SK-N-SH (cell line): ENCODE results near the gene TMA7. TPM values are rescaled to one million over a fixed set of nuclear protein-coding genes. Genes with fewer than 3 reads are reported as not detected.

Experiments
- CTCF ChIA-PET: fragments of 300-600, 350-600 bp; formaldehyde crosslinking; extraction: SDS; loops from one replicate; lab custom pipeline; 2021; lab: Yijun Ruan, JAX
- POLR2A ChIA-PET: fragments of 350-600 bp; sonication (Branson Sonifier 250); formaldehyde crosslinking; extraction: SDS; loops from one replicate; lab custom pipeline; 2020; ENCODE audit warnings: antibody characterized with exemption, inconsistent platforms; lab: Yijun Ruan, JAX
- DNase-seq: peaks from one replicate; pipeline ENCODE4 v3.0.0; 2012
- H2AFZ ChIP-seq: fragments of 200-600 bp; sonication (generic); 2 replicates; pipeline ENCODE4 v1.8.1; 2016; ENCODE audit warnings: antibody characterized with exemption, mild to moderate bottlenecking, low read depth
- H3F3A ChIP-seq: fragments of 200-600 bp; sonication (generic); replicated peaks from 2 replicates; pipeline ENCODE3; 2016; ENCODE audit warnings: antibody characterized with exemption, mild to moderate bottlenecking; ENCODE audit not compliant: insufficient read depth
- H3K27ac ChIP-seq, 2 experiments: fragments of 200-500 bp in 1 of 2; fragments of 200-600 bp in 1 of 2; sonication (Bioruptor generic) in 1 of 2; sonication (generic), shearing (Covaris generic) in 1 of 2; 2 replicates each; pipeline versions ENCODE4 v1.5.1 to v1.6.1; 2014 to 2016; ENCODE audit warnings: low read depth in 2 of 2, inconsistent platforms in 1 of 2, low read length in 1 of 2, mild to moderate bottlenecking in 1 of 2, mixed read lengths in 1 of 2
- H3K27me3 ChIP-seq: fragments of 200-600 bp; sonication (generic), shearing (Covaris generic); 2 replicates; pipeline ENCODE4 v1.6.1; 2016; ENCODE audit warnings: mixed run types; ENCODE audit not compliant: insufficient read depth
- H3K36me3 ChIP-seq, 2 experiments: fragments of 200-500 bp in 1 of 2; fragments of 200-600 bp in 1 of 2; sonication (Bioruptor generic) in 1 of 2; sonication (generic) in 1 of 2; replicated peaks in 1 of 2; 2 replicates each; pipeline versions ENCODE3 to v1.5.1; 2014 to 2016; ENCODE audit warnings: low read length in 1 of 2, mild to moderate bottlenecking in 1 of 2; ENCODE audit not compliant: insufficient read depth in 2 of 2, control insufficient read depth in 1 of 2
- H3K4me1 ChIP-seq, 2 experiments: fragments of 200-500 bp in 1 of 2; fragments of 200-600 bp in 1 of 2; sonication (Bioruptor generic) in 1 of 2; sonication (generic), shearing (Covaris generic) in 1 of 2; 2 replicates each; pipeline versions ENCODE4 v1.5.1 to v1.6.1; 2014 to 2016; ENCODE audit warnings: low read depth in 1 of 2, low read length in 1 of 2, mixed run types in 1 of 2; ENCODE audit not compliant: insufficient read depth in 2 of 2, control insufficient read depth in 1 of 2
- H3K4me2 ChIP-seq: fragments of 200-600 bp; sonication (generic), shearing (Covaris generic); 2 replicates; pipeline ENCODE4 v1.6.1; 2017; ENCODE audit warnings: mixed run types
- H3K4me3 ChIP-seq, 2 experiments: fragments of 200-500 bp in 1 of 2; fragments of 200-600 bp in 1 of 2; sonication (Bioruptor generic) in 1 of 2; sonication (generic), shearing (Covaris generic) in 1 of 2; 2 replicates each; pipeline versions ENCODE4 v1.5.1 to v1.8.1; 2014 to 2016; ENCODE audit warnings: low read depth in 2 of 2, inconsistent platforms in 1 of 2, low read length in 1 of 2, mild to moderate bottlenecking in 1 of 2, mixed read lengths in 1 of 2, moderate library complexity in 1 of 2
- H3K79me2 ChIP-seq: fragments of 200-600 bp; sonication (generic); 2 replicates; pipeline ENCODE4 v1.8.1; 2017; ENCODE audit warnings: mild to moderate bottlenecking; ENCODE audit not compliant: insufficient read depth
- H3K9ac ChIP-seq: fragments of 200-600 bp; sonication (generic); 2 replicates; pipeline ENCODE4 v1.6.1; 2017; ENCODE audit warnings: mixed run types
- H3K9me2 ChIP-seq: fragments of 200-600 bp; sonication (generic); 2 replicates; pipeline ENCODE4 v1.6.1; 2017; ENCODE audit warnings: mixed run types
- H3K9me3 ChIP-seq: fragments of 200-600 bp; sonication (generic); 2 replicates; pipeline ENCODE4 v1.6.1; 2017; ENCODE audit warnings: mixed run types, mild to moderate bottlenecking, moderate library complexity
- H4K20me1 ChIP-seq: fragments of 200-600 bp; sonication (generic); 2 replicates; pipeline ENCODE4 v1.6.1; 2017; ENCODE audit warnings: mild to moderate bottlenecking, mixed run types; ENCODE audit not compliant: insufficient read depth
- CHD2 ChIP-seq: fragments of 150-350 bp; IDR thresholded peaks from 2 replicates; pipeline ENCODE4 v1.6.1; 2018; ENCODE audit warnings: low read length; ENCODE audit not compliant: partially characterized antibody
- EP300 ChIP-seq, 2 experiments: IDR thresholded peaks; 2 replicates each; pipeline versions ENCODE4 v1.4.0 to v1.6.1; 2012; ENCODE audit warnings: borderline replicate concordance in 1 of 2, low read depth in 1 of 2, low read length in 1 of 2
- EZH2phosphoT487 ChIP-seq: fragments of 200-600 bp; sonication (generic); IDR thresholded peaks from 2 replicates; pipeline ENCODE4 v1.6.1; 2017; ENCODE audit warnings: low read depth, mixed run types, mild to moderate bottlenecking, antibody characterized with exemption, moderate library complexity, borderline replicate concordance
- FOSL2 ChIP-seq: IDR thresholded peaks from 2 replicates; pipeline ENCODE4 v1.4.0; 2012; ENCODE audit warnings: low read depth, mild to moderate bottlenecking, moderate library complexity, borderline replicate concordance
- GABPA ChIP-seq: IDR thresholded peaks from 2 replicates; pipeline ENCODE4 v1.4.0; 2012; ENCODE audit warnings: low read depth, mild to moderate bottlenecking
- GATA2 ChIP-seq: sonication (generic); formaldehyde crosslinking; IDR thresholded peaks from 2 replicates; pipeline ENCODE4 v1.5.0; 2020; ENCODE audit warnings: mild to moderate bottlenecking, missing genetic modification reagents
- MAX ChIP-seq: IDR thresholded peaks from 2 replicates; pipeline ENCODE4 v1.4.0; 2012; ENCODE audit warnings: low read depth
- NFIC ChIP-seq: IDR thresholded peaks from 2 replicates; pipeline ENCODE4 v1.4.0; 2012; ENCODE audit warnings: borderline replicate concordance
- PBX3 ChIP-seq: IDR thresholded peaks from 2 replicates; pipeline ENCODE4; 2012
- RAD21 ChIP-seq: IDR thresholded peaks from 2 replicates; pipeline ENCODE4 v1.6.1; 2012; ENCODE audit warnings: mild to moderate bottlenecking, low read length
- RCOR1 ChIP-seq: fragments of 150-350 bp; IDR thresholded peaks from 2 replicates; pipeline ENCODE4 v1.6.1; 2017; ENCODE audit warnings: antibody characterized with exemption, low read length
- WGBS: methylation state at CpG from one replicate; pipeline ENCODE4 v1.1.6; 2017; ENCODE audit warnings: low lambda C conversion rate; 5-methylcytosine and 5-hydroxymethylcytosine counted together
- polyA plus RNA-seq, 3 experiments: library from polyadenylated mRNA; depleted of rRNA; stranded (reverse); fragments of >200 nt; gene quantifications; 2 replicates each; pipeline ENCODE4 v1.2.3, GENCODE V29; 2012
- TF ChIP-seq, protein P1 (sequence below): IDR thresholded peaks from 2 replicates; pipeline ENCODE4 v1.4.0; 2012; ENCODE audit warnings: low read depth, borderline replicate concordance
- TF ChIP-seq, protein P2 (sequence below): IDR thresholded peaks from 2 replicates; pipeline ENCODE4 v1.6.1; 2012; ENCODE audit warnings: mild to moderate bottlenecking, low read depth, low read length, moderate library complexity

The TMA7 gene
- polyA plus RNA-seq, 1 of the 3 experiments (the other 2 are of a cell fraction) = 438 TPM

- TF ChIP-seq GABPA = 0 out of 2 replicates have a peak, but pooled peaks have one; percentile 21
- TF ChIP-seq PBX3 = peak; percentile 51; the same call in 1 of the 2 replicates
- TF ChIP-seq FOSL2 = peak; percentile 97
- TF ChIP-seq EP300 (IDR thresholded peaks at IDR 0.05; ENCODE audit: borderline replicate concordance in 1 of 2, low read depth in 1 of 2, low read length in 1 of 2) = peak in 1 of 2 experiments; percentile 67; a peak in 2 of 4 replicates
These were observed 37.8 kb upstream of the TMA7 start (continued) for GRCh38 chr3:48402281-48402732.

- H4K20me1 ChIP-seq = no peaks in the 10 kb centered on the region
- H3K4me1 ChIP-seq = peaks cover 6 to 21% of the 10 kb centered on the region in 2 experiments; a peak in 2 of 4 replicates
- no peak overlapping the region for H3K4me3 ChIP-seq
- CTCF ChIA-PET = interaction anchor here (0.9 to 15.6 kb wide), 4 partner anchors 12 to 129 kb away, joined by 3 to 399 read pairs (median 3); partner anchors contain the start of genes FBXW12 and PLXNB1
- 100% methylated on average over 1 of the region's 3 CpGs for WGBS
- no peak overlapping the region for H3K9ac ChIP-seq
- POLR2A ChIA-PET = interaction anchor here (1.1 kb wide), 1 partner anchor 27 kb away, joined by 3 read pairs; the partner anchor contains the start of gene PLXNB1
- peaks cover 0 to 23% of the 10 kb centered on the region in 2 experiments for H3K36me3 ChIP-seq
- H3K27ac ChIP-seq = peak overlapping the region in 1 of 2 experiments; percentile 65; a peak in 2 of 4 replicates
- no peak overlapping the region for H2AFZ ChIP-seq
- no peak for DNase-seq
- no peaks in the 10 kb centered on the region for H3K79me2 ChIP-seq
- no peaks in the 10 kb centered on the region for H3K9me3 ChIP-seq
- H3F3A ChIP-seq = peaks cover 12% of the 10 kb centered on the region
- H3K4me2 ChIP-seq = no peak overlapping the region
- H3K27me3 ChIP-seq = no peaks in the 10 kb centered on the region
- H3K9me2 ChIP-seq = no peaks in the 10 kb centered on the region
- TF ChIP-seq EZH2phosphoT487 (no peak), RAD21 (no peak), MAX (no peak), RCOR1 (no peak), FOSL2 (no peak), CHD2 (no peak), GATA2 (CRISPR knock-in tag) (no peak), NFIC (no peak)
- TF ChIP-seq, protein P1, sequence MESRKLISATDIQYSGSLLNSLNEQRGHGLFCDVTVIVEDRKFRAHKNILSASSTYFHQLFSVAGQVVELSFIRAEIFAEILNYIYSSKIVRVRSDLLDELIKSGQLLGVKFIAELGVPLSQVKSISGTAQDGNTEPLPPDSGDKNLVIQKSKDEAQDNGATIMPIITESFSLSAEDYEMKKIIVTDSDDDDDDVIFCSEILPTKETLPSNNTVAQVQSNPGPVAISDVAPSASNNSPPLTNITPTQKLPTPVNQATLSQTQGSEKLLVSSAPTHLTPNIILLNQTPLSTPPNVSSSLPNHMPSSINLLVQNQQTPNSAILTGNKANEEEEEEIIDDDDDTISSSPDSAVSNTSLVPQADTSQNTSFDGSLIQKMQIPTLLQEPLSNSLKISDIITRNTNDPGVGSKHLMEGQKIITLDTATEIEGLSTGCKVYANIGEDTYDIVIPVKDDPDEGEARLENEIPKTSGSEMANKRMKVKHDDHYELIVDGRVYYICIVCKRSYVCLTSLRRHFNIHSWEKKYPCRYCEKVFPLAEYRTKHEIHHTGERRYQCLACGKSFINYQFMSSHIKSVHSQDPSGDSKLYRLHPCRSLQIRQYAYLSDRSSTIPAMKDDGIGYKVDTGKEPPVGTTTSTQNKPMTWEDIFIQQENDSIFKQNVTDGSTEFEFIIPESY = no peak
- TF ChIP-seq, protein P2, sequence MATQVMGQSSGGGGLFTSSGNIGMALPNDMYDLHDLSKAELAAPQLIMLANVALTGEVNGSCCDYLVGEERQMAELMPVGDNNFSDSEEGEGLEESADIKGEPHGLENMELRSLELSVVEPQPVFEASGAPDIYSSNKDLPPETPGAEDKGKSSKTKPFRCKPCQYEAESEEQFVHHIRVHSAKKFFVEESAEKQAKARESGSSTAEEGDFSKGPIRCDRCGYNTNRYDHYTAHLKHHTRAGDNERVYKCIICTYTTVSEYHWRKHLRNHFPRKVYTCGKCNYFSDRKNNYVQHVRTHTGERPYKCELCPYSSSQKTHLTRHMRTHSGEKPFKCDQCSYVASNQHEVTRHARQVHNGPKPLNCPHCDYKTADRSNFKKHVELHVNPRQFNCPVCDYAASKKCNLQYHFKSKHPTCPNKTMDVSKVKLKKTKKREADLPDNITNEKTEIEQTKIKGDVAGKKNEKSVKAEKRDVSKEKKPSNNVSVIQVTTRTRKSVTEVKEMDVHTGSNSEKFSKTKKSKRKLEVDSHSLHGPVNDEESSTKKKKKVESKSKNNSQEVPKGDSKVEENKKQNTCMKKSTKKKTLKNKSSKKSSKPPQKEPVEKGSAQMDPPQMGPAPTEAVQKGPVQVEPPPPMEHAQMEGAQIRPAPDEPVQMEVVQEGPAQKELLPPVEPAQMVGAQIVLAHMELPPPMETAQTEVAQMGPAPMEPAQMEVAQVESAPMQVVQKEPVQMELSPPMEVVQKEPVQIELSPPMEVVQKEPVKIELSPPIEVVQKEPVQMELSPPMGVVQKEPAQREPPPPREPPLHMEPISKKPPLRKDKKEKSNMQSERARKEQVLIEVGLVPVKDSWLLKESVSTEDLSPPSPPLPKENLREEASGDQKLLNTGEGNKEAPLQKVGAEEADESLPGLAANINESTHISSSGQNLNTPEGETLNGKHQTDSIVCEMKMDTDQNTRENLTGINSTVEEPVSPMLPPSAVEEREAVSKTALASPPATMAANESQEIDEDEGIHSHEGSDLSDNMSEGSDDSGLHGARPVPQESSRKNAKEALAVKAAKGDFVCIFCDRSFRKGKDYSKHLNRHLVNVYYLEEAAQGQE = no peak
These were observed 37.1 kb upstream of the TMA7 start for GRCh38 chr3:48402907-48403306.
